MM.1S (cell line): Measurements from ENCODE around the gene SSU72.

Source experiments
- DNase-seq: peaks from one replicate; pipeline ENCODE4 v3.0.0-alpha.2; 2015
- H2AFZ ChIP-seq: fragments of 300-600 bp; sonication (generic); 2 replicates; pipeline ENCODE4 v1.6.0; 2016; ENCODE audit warnings: antibody characterized with exemption, low read length
- H3F3A ChIP-seq: fragments of 300-600 bp; sonication (generic); 2 replicates; pipeline ENCODE4 v1.6.1; 2016; ENCODE audit warnings: mild to moderate bottlenecking, antibody characterized with exemption, low read length, moderate library complexity, mixed read lengths; ENCODE audit not compliant: insufficient read depth
- H3K27ac ChIP-seq: fragments of 300-600 bp; sonication (generic); 2 replicates; pipeline ENCODE4 v1.5.1; 2016; ENCODE audit warnings: mild to moderate bottlenecking, low read length
- H3K27me3 ChIP-seq: fragments of 300-600 bp; sonication (generic); replicated peaks from 2 replicates; pipeline ENCODE4 v1.6.0; 2016; ENCODE audit warnings: low read length; ENCODE audit not compliant: insufficient read depth
- H3K36me3 ChIP-seq: fragments of 300-600 bp; sonication (generic); replicated peaks from 2 replicates; pipeline ENCODE4 v1.6.1; 2016; ENCODE audit warnings: mild to moderate bottlenecking, low read length, mixed read lengths; ENCODE audit not compliant: insufficient read depth
- H3K4me1 ChIP-seq: fragments of 300-600 bp; sonication (generic); 2 replicates; pipeline ENCODE4 v1.6.1; 2016; ENCODE audit warnings: low read length, mixed read lengths
- H3K4me2 ChIP-seq: fragments of 300-600 bp; sonication (generic); 2 replicates; pipeline ENCODE4 v1.6.0; 2016; ENCODE audit warnings: low read depth, low read length
- H3K4me3 ChIP-seq: fragments of 300-600 bp; sonication (generic); 2 replicates; pipeline ENCODE4 v1.5.1; 2016; ENCODE audit warnings: low read length, mixed read lengths
- H3K79me2 ChIP-seq: fragments of 300-600 bp; sonication (generic); 2 replicates; pipeline ENCODE4 v1.6.1; 2016; ENCODE audit warnings: mixed run types, low read length, mixed read lengths
- H3K9ac ChIP-seq: fragments of 300-600 bp; sonication (generic); 2 replicates; pipeline ENCODE4 v1.6.1; 2016; ENCODE audit warnings: low read length, mixed read lengths
- H3K9me2 ChIP-seq: fragments of 300-600 bp; sonication (generic); replicated peaks from 2 replicates; pipeline ENCODE4 v1.6.1; 2016; ENCODE audit warnings: mild to moderate bottlenecking, low read length, mixed read lengths; ENCODE audit not compliant: insufficient read depth
- H3K9me3 ChIP-seq: fragments of 300-600 bp; sonication (generic); replicated peaks from 2 replicates; pipeline ENCODE4 v1.6.1; 2016; ENCODE audit warnings: mild to moderate bottlenecking, low read length, mixed read lengths; ENCODE audit not compliant: insufficient read depth
- H4K20me1 ChIP-seq: fragments of 300-600 bp; sonication (generic); 2 replicates; pipeline ENCODE4 v1.6.1; 2016; ENCODE audit warnings: mild to moderate bottlenecking, low read length, moderate library complexity, mixed read lengths; ENCODE audit not compliant: insufficient read depth
- EZH2 ChIP-seq: fragments of 300-600 bp; sonication (generic); optimal IDR thresholded peaks from 2 replicates; pipeline ENCODE3; 2017; ENCODE audit warnings: low read depth, mild to moderate bottlenecking, antibody characterized with exemption, low read length, mixed read lengths
- EZH2phosphoT487 ChIP-seq: fragments of 300-600 bp; sonication (generic); IDR thresholded peaks from 2 replicates; pipeline ENCODE4 v1.6.1; 2018; ENCODE audit warnings: antibody characterized with exemption, low read length
- TF ChIP-seq, protein P1 (sequence below): fragments of 300-600 bp; sonication (generic); IDR thresholded peaks from 2 replicates; pipeline ENCODE4 v1.5.1; 2016; ENCODE audit warnings: antibody characterized with exemption, low read length, mixed read lengths

Gene SSU72

DNA sequence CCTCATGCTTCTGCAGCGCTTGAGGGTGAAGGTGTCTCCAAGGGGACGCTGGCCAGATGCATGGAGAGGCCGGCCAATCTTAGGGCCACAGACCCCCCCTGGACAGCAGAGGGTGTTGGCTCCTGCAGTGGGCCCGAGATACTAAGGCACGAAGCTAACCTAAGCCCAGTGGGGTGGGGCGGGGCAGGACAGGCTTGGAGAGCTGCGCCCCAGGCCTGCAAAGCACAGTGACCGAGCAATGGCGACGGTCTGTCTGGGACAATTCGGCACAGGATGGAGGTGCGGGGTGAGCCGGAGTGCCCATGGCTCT, 24.0 kb upstream of the SSU72 start:
- Histone ChIP-seq H3K9me3 (no peaks in the 10 kb centered on the region), H3K27ac (no peak overlapping the region), H3K27me3 (peaks cover 51% of the 10 kb centered on the region), H3K4me2 (no peak overlapping the region), H3F3A (peaks cover 12% of the 10 kb centered on the region; the same call in 1 of the 2 replicates), H3K9me2 (no peaks in the 10 kb centered on the region), H3K36me3 (no peaks in the 10 kb centered on the region), H4K20me1 (no peaks in the 10 kb centered on the region), H3K9ac (no peak overlapping the region), H3K4me1 (peaks cover 17% of the 10 kb centered on the region), H3K4me3 (no peak overlapping the region), H3K79me2 (no peaks in the 10 kb centered on the region), H2AFZ (no peak overlapping the region)
- DNase-seq: no peak
- TF ChIP-seq, protein P1, sequence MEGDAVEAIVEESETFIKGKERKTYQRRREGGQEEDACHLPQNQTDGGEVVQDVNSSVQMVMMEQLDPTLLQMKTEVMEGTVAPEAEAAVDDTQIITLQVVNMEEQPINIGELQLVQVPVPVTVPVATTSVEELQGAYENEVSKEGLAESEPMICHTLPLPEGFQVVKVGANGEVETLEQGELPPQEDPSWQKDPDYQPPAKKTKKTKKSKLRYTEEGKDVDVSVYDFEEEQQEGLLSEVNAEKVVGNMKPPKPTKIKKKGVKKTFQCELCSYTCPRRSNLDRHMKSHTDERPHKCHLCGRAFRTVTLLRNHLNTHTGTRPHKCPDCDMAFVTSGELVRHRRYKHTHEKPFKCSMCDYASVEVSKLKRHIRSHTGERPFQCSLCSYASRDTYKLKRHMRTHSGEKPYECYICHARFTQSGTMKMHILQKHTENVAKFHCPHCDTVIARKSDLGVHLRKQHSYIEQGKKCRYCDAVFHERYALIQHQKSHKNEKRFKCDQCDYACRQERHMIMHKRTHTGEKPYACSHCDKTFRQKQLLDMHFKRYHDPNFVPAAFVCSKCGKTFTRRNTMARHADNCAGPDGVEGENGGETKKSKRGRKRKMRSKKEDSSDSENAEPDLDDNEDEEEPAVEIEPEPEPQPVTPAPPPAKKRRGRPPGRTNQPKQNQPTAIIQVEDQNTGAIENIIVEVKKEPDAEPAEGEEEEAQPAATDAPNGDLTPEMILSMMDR: no peak
- TF ChIP-seq EZH2phosphoT487: no peak
- no peak for TF ChIP-seq EZH2

DNA sequence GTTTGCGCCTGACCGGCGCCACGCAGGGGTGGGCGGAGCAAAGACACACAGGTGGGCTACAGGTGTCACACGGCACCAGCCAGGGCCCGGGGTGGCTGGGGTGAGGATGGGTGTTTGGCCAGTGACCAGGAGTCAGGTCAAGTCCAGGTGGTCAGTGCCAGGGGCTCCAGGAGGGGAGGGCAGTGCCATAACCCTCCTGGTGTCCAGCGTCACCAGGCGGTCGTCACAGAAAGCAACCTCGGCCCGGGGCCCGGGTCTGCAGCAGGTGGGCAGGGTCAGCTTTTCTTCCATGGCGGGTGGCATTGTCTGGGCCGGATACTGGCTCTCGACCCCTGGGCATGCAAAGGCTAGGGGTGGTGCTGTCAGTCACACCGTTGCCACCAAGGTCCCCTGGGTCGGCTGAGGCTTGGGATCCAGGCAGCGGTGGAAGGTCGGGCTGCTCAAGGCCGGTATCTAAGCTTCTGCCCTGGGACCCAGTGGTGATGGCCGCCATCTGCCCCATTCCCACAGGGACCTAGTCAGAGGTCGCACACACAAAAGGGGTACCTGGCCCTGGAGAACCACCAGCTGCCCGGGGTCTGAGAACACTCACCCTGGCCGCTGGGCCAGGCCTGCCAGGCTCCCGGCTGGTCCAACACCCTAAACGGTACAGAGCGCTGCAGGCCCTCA, 23.5 kb upstream of the SSU72 start:
- TF ChIP-seq EZH2: no peak
- TF ChIP-seq, protein P1: no peak
- no peak for TF ChIP-seq EZH2phosphoT487

DNA sequence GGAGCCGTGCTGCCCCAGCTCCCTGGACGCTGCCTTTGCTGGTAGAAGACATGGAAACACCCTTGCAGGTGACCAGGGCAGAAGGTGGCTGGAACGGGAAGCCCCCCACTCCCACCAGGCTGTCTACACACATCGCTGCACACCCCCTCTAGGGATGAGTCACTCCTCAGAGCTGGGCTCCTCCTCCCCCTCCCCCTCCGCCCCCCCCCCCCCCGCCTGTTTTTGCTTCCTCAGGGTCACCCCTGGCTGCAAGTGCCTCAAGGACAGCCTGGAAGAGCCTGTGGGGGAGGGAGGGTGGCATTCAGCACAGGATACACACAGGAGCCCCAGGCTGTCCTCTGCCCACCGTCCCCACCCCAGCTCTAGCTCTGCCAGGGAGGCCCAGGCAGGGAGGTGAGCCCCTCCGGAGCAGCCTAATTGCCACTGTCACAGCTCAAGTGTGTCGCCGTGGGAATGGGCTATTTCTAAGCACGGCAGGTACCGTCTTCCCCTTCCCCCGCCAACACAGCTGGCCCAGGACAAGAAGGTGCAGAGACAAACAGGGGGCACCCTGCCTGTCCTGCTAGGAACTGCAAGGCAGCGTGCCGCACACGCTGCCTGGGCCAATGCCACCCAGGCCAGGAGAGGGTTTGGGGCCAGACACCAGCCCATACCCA, 22.7 kb upstream of the SSU72 start:
- no peak overlapping the region for H3K9ac ChIP-seq
- no peak overlapping the region for H3K27ac ChIP-seq
- no peak overlapping the region for H3K4me3 ChIP-seq
- no peak overlapping the region for H2AFZ ChIP-seq
- no peaks in the 10 kb centered on the region for H4K20me1 ChIP-seq
- H3K79me2 ChIP-seq: no peaks in the 10 kb centered on the region
- peaks cover 57% of the 10 kb centered on the region for H3K27me3 ChIP-seq
- H3K9me2 ChIP-seq: no peaks in the 10 kb centered on the region
- peaks cover 7% of the 10 kb centered on the region; the same call in 1 of the 2 replicates for H3F3A ChIP-seq
- H3K36me3 ChIP-seq: no peaks in the 10 kb centered on the region
- H3K9me3 ChIP-seq: no peaks in the 10 kb centered on the region
- DNase-seq: no peak
- TF ChIP-seq EZH2phosphoT487 (no peak), EZH2 (no peak)
- TF ChIP-seq, protein P1: peak; percentile 31
- no peak overlapping the region for H3K4me2 ChIP-seq
- H3K4me1 ChIP-seq: peaks cover 8% of the 10 kb centered on the region

More for the DNA sequence above, 23.5 kb upstream of the SSU72 start:
- Histone ChIP-seq H3K9me2 (no peaks in the 10 kb centered on the region), H3K27ac (no peak overlapping the region), H3F3A (peaks cover 12% of the 10 kb centered on the region; the same call in 1 of the 2 replicates), H2AFZ (no peak overlapping the region), H3K36me3 (no peaks in the 10 kb centered on the region), H3K4me2 (no peak overlapping the region), H3K9ac (no peak overlapping the region), H3K4me1 (peaks cover 15% of the 10 kb centered on the region), H4K20me1 (no peaks in the 10 kb centered on the region), H3K9me3 (no peaks in the 10 kb centered on the region), H3K27me3 (peaks cover 56% of the 10 kb centered on the region), H3K79me2 (no peaks in the 10 kb centered on the region), H3K4me3 (no peak overlapping the region)
- DNase-seq: no peak
